ENCODE results near the gene TLCD4.

DNA sequence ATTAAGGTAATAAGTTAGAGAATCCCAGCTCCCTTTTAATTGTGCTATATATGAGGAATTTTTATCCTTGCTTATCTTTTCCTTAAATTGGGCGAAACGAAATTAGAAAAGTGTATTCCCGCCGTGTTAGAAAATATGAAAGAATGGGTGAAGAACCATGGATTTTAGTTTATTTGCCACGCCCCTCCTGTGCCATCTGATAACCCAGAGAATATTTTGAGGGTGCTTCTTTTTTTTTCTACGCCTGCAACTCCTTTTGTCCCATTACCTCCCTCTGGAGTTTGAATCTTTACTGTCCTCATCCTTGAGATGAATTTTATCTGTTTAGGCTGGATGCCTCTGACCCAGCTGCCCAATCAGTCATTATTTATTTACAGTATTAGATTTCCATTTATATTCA is 1.6 kb downstream of the TLCD4 start:
- TF ChIP-seq RAD21 (IDR thresholded peaks at IDR 0.05; ENCODE audit: low read depth) (no peak), POLR2AphosphoS5 (IDR thresholded peaks at IDR 0.05; ENCODE audit: low read depth, low read length) (no peak), EZH2 (IDR thresholded peaks at IDR 0.05) (no peak), ZNF274 (IDR thresholded peaks at IDR 0.05; ENCODE audit: low read depth, low read length) (no peak), TCF7L2 (IDR thresholded peaks at IDR 0.05; ENCODE audit: borderline replicate concordance, extremely low read depth, insufficient read depth, insufficient read length) (no peak), CEBPB (IDR thresholded peaks at IDR 0.05; ENCODE audit: low read depth) (no peak), EZH2phosphoT487 (IDR thresholded peaks at IDR 0.05; ENCODE audit: borderline replicate concordance) (no peak), SP1 (IDR thresholded peaks at IDR 0.05; ENCODE audit: low read depth) (no peak), POLR2A (IDR thresholded peaks at IDR 0.05; ENCODE audit: borderline replicate concordance, extremely low read depth, insufficient read depth, insufficient read length) (no peak)
- TF ChIP-seq, protein P1, sequence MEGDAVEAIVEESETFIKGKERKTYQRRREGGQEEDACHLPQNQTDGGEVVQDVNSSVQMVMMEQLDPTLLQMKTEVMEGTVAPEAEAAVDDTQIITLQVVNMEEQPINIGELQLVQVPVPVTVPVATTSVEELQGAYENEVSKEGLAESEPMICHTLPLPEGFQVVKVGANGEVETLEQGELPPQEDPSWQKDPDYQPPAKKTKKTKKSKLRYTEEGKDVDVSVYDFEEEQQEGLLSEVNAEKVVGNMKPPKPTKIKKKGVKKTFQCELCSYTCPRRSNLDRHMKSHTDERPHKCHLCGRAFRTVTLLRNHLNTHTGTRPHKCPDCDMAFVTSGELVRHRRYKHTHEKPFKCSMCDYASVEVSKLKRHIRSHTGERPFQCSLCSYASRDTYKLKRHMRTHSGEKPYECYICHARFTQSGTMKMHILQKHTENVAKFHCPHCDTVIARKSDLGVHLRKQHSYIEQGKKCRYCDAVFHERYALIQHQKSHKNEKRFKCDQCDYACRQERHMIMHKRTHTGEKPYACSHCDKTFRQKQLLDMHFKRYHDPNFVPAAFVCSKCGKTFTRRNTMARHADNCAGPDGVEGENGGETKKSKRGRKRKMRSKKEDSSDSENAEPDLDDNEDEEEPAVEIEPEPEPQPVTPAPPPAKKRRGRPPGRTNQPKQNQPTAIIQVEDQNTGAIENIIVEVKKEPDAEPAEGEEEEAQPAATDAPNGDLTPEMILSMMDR (IDR thresholded peaks at IDR 0.05 in 2 of 3, conservative IDR thresholded peaks at IDR 0.05 in 1 of 3; ENCODE audit: borderline replicate concordance in 1 of 3, insufficient read depth in 1 of 3, low read depth in 2 of 3, low read length in 2 of 3), result no peak
- TF ChIP-seq, protein P2, sequence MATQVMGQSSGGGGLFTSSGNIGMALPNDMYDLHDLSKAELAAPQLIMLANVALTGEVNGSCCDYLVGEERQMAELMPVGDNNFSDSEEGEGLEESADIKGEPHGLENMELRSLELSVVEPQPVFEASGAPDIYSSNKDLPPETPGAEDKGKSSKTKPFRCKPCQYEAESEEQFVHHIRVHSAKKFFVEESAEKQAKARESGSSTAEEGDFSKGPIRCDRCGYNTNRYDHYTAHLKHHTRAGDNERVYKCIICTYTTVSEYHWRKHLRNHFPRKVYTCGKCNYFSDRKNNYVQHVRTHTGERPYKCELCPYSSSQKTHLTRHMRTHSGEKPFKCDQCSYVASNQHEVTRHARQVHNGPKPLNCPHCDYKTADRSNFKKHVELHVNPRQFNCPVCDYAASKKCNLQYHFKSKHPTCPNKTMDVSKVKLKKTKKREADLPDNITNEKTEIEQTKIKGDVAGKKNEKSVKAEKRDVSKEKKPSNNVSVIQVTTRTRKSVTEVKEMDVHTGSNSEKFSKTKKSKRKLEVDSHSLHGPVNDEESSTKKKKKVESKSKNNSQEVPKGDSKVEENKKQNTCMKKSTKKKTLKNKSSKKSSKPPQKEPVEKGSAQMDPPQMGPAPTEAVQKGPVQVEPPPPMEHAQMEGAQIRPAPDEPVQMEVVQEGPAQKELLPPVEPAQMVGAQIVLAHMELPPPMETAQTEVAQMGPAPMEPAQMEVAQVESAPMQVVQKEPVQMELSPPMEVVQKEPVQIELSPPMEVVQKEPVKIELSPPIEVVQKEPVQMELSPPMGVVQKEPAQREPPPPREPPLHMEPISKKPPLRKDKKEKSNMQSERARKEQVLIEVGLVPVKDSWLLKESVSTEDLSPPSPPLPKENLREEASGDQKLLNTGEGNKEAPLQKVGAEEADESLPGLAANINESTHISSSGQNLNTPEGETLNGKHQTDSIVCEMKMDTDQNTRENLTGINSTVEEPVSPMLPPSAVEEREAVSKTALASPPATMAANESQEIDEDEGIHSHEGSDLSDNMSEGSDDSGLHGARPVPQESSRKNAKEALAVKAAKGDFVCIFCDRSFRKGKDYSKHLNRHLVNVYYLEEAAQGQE (IDR thresholded peaks at IDR 0.05; ENCODE audit: low read depth), result no peak
- TF ChIP-seq, protein P3, sequence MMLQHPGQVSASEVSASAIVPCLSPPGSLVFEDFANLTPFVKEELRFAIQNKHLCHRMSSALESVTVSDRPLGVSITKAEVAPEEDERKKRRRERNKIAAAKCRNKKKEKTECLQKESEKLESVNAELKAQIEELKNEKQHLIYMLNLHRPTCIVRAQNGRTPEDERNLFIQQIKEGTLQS (IDR thresholded peaks at IDR 0.05), result no peak
